Dendritic cell treated with granulocyte-macrophage colony-stimulating factor and Interleukin-4, amounts not matched to agents 40 ng/mL and 50 ng/mL, for 4 days (primary cell): ENCODE data around the gene DCDC2B.
"Not testable (repeated sequence)": the region's sequence is repeated elsewhere in the genome, so short reads cannot be mapped to it uniquely, and the experiment has no call there.

Source experiments
- H3K27ac Mint-ChIP-seq: one replicate; pipeline ENCODE4 v1.8.0; 2022; ENCODE audit warnings: mild to moderate bottlenecking, mixed read lengths
- H3K27me3 Mint-ChIP-seq: one replicate; pipeline ENCODE4 v1.8.0; 2022; ENCODE audit warnings: mild to moderate bottlenecking, mixed read lengths
- H3K36me3 Mint-ChIP-seq: one replicate; pipeline ENCODE4 v1.8.0; 2022; ENCODE audit warnings: low read depth, mixed read lengths
- H3K4me1 Mint-ChIP-seq: one replicate; pipeline ENCODE4 v1.8.0; 2022; ENCODE audit warnings: low read depth, mixed read lengths
- H3K4me3 Mint-ChIP-seq: one replicate; pipeline ENCODE4 v1.8.0; 2022; ENCODE audit warnings: mild to moderate bottlenecking, moderate library complexity, mixed read lengths
- H3K9me3 Mint-ChIP-seq: one replicate; pipeline ENCODE4 v1.8.0; 2022; ENCODE audit warnings: mixed read lengths
- intact Hi-C: fragments of 100-400 bp; cut with micrococcal nuclease; formaldehyde crosslinking; loops from one replicate; pipeline ENCODE4 v1.15.0; 2022

DCDC2B gene

GRCh38 chr1:32247983-32248889 lies 39.3 kb downstream of the DCDC2B start:
- peaks cover 44% of the 10 kb centered on the region for H3K27me3 Mint-ChIP-seq
- no peaks in the 10 kb centered on the region for H3K9me3 Mint-ChIP-seq
- H3K4me3 Mint-ChIP-seq = peak overlapping the region; percentile 15
- no peaks in the 10 kb centered on the region for H3K36me3 Mint-ChIP-seq
- intact Hi-C loops = no loop called here
- peaks cover 38% of the 10 kb centered on the region for H3K4me1 Mint-ChIP-seq
- H3K27ac Mint-ChIP-seq = no peak overlapping the region

- Mint-ChIP-seq H3K4me1 (peaks cover 38% of the 10 kb centered on the region), H3K9me3 (no peaks in the 10 kb centered on the region), H3K27me3 (peaks cover 44% of the 10 kb centered on the region), H3K27ac (no peak overlapping the region), H3K36me3 (no peaks in the 10 kb centered on the region), H3K4me3 (no peak overlapping the region)
- intact Hi-C loops = no loop called here
Measured at GRCh38 chr1:32249831-32250525, 41.1 kb downstream of the DCDC2B start.

GRCh38 chr1:32250893-32251716 lies 42.2 kb downstream of the DCDC2B start, which contains the start of gene LCK:
Gene LCK, plus strand, starts transcription at chr1:32251265. Its CDS starts 23,065 bp downstream, at chr1:32274330.
- H3K9me3 Mint-ChIP-seq = no peaks in the 10 kb centered on the region
- H3K4me1 Mint-ChIP-seq = peaks cover 38% of the 10 kb centered on the region
- no peaks in the 10 kb centered on the region for H3K36me3 Mint-ChIP-seq
- H3K27ac Mint-ChIP-seq = no peak within 1 kb of the TSS
- intact Hi-C loops = no loop called here
- H3K27me3 Mint-ChIP-seq = peaks cover 44% of the 10 kb centered on the region
- H3K4me3 Mint-ChIP-seq = no peak within 1 kb of the TSS

- H3K4me1 Mint-ChIP-seq = peaks cover 14% of the 10 kb centered on the region
- intact Hi-C loops = no loop called here
- no peak overlapping the region for H3K27ac Mint-ChIP-seq
- H3K9me3 Mint-ChIP-seq = no peaks in the 10 kb centered on the region
- H3K27me3 Mint-ChIP-seq = peaks cover 14% of the 10 kb centered on the region
- no peaks in the 10 kb centered on the region for H3K36me3 Mint-ChIP-seq
- no peak overlapping the region for H3K4me3 Mint-ChIP-seq
Measured at GRCh38 chr1:32255072-32256071, 46.5 kb downstream of the DCDC2B start.

GRCh38 chr1:32256473-32257226 lies 47.8 kb downstream of the DCDC2B start:
- H3K9me3 Mint-ChIP-seq = no peaks in the 10 kb centered on the region
- peaks cover 11% of the 10 kb centered on the region for H3K4me1 Mint-ChIP-seq
- intact Hi-C loops = no loop called here
- H3K27me3 Mint-ChIP-seq = peaks cover 6% of the 10 kb centered on the region
- H3K36me3 Mint-ChIP-seq = no peaks in the 10 kb centered on the region
- no peak overlapping the region for H3K27ac Mint-ChIP-seq
- H3K4me3 Mint-ChIP-seq = no peak overlapping the region

- no peaks in the 10 kb centered on the region for H3K36me3 Mint-ChIP-seq
- H3K4me3 Mint-ChIP-seq = no peak overlapping the region
- intact Hi-C loops = no loop called here
- H3K4me1 Mint-ChIP-seq = peaks cover 6% of the 10 kb centered on the region
- no peak overlapping the region for H3K27ac Mint-ChIP-seq
- H3K9me3 Mint-ChIP-seq = no peaks in the 10 kb centered on the region
- peaks cover 4% of the 10 kb centered on the region for H3K27me3 Mint-ChIP-seq
Measured at GRCh38 chr1:32257227-32257508, 48.3 kb downstream of the DCDC2B start.

GRCh38 chr1:32263236-32263593 lies 54.3 kb downstream of the DCDC2B start:
- H3K9me3 Mint-ChIP-seq, H3K4me3 Mint-ChIP-seq, H3K27ac Mint-ChIP-seq, H3K27me3 Mint-ChIP-seq, H3K36me3 Mint-ChIP-seq, intact Hi-C loops: not testable (repeated sequence)
- H3K4me1 Mint-ChIP-seq = peaks cover 11% of the 10 kb centered on the region

- no peak overlapping the region for H3K4me3 Mint-ChIP-seq
- peaks cover 11% of the 10 kb centered on the region for H3K4me1 Mint-ChIP-seq
Measured at GRCh38 chr1:32263744-32264143, 54.9 kb downstream of the DCDC2B start.

More at GRCh38 chr1:32263744-32264143, 54.9 kb downstream of the DCDC2B start:
- intact Hi-C loops = no loop called here
- no peaks in the 10 kb centered on the region for H3K36me3 Mint-ChIP-seq
- no peaks in the 10 kb centered on the region for H3K9me3 Mint-ChIP-seq
- no peak overlapping the region for H3K27ac Mint-ChIP-seq
- peaks cover 1% of the 10 kb centered on the region for H3K27me3 Mint-ChIP-seq
